GM21360 (cell line): ENCODE results near the gene RPS18.
"Not testable (repeated sequence)": the region's sequence is repeated elsewhere in the genome, so short reads cannot be mapped to it uniquely, and the experiment has no call there.

Experiments used
- ATAC-seq: cut with Tn5 transposase; IDR thresholded peaks from one replicate; pipeline ENCODE4 v1.9.1; 2021; ENCODE audit warnings: mild to moderate bottlenecking, moderate library complexity; ENCODE audit not compliant: unreplicated experiment

RPS18 gene

GRCh38 chr6:33272275-33273128 lies 627 bp downstream of the RPS18 start:
- no peak for ATAC-seq

- no peak for ATAC-seq
Measured at GRCh38 chr6:33273129-33273923, 1.5 kb downstream of the RPS18 start.

- ATAC-seq = no peak
Measured at GRCh38 chr6:33273924-33274902, 2.3 kb downstream of the RPS18 start.

DNA sequence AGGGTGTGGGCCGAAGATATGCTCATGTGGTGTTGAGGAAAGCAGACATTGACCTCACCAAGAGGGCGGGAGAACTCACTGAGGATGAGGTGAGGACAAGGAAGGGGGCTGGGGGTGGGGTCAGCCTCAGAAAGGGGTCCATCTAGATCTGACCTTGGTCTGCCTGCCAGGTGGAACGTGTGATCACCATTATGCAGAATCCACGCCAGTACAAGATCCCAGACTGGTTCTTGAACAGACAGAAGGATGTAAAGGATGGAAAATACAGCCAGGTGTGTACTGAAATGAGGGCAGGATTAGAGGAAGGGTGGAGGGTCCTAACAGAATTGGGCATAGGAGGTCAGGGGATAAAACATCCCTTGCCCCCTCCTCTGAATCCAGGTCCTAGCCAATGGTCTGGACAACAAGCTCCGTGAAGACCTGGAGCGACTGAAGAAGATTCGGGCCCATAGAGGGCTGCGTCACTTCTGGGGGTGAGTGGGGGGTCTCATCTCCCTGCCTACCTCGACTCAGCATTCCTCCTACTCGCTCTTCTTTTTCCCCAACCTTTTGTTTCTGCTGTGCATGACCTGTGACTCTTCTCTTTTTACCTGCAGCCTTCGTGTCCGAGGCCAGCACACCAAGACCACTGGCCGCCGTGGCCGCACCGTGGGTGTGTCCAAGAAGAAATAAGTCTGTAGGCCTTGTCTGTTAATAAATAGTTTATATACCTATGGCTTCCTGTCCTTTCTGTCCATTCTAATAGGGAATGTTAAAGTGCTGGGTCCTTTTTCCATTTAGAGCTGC lies 4.1 kb downstream of the RPS18 start:
- not testable (repeated sequence) for ATAC-seq

DNA sequence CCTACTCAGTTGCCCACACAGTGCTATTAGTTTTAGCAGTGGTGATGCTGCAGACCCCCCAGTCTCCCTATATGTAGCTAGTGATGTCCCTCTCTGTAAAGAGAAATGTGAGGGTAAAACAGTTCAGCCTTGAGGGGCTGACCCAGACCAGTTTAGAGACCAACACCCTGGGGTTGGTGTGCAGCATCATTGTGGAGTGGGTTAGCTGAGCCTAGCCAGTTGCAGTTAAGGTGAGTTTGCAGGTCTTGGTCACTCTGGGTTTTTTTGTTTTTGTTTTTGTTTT lies 4.6 kb downstream of the RPS18 start:
- ATAC-seq = no peak

DNA sequence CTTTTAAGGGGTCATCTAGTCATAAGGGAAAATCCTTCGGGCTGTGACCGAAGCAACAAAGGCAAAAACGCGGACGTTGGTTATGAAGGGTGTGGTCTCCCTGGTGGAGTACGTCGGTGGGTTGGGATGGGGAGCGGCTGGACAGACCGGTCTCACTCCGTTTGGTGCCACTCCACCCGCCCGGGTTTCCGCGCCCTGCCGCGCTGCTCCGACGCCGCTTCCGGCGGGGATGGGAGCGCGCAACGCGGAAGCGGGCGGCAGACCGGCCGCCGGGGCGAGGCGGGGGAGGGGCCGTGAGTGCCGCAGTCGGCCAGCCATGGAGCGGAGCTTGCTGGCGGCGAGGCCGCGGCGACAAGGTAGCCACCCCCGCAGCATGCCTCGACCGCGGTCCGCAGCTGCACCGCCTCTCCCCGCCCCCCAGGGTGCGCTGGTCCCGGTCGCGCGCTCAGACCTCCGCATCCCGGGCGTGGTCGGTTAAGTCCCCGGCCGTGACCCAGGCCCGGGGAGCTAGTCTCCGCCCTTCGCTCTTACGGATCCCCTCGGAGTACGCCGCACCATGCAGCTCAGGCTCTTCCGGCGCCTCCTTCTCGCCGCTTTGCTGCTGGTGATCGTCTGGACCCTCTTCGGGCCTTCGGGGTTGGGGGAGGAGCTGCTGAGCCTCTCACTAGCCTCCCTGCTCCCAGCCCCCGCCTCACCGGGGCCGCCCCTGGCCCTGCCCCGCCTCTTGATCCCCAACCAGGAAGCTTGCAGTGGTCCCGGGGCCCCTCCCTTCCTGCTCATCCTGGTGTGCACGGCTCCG lies 5.2 kb downstream of the RPS18 start, which contains the start of gene B3GALT4:
TSS of gene B3GALT4 (plus strand) at position 260 of the 799 bp plus-strand sequence. CDS start at position 557, 297 bp downstream.
- peak; percentile 50 for ATAC-seq

DNA sequence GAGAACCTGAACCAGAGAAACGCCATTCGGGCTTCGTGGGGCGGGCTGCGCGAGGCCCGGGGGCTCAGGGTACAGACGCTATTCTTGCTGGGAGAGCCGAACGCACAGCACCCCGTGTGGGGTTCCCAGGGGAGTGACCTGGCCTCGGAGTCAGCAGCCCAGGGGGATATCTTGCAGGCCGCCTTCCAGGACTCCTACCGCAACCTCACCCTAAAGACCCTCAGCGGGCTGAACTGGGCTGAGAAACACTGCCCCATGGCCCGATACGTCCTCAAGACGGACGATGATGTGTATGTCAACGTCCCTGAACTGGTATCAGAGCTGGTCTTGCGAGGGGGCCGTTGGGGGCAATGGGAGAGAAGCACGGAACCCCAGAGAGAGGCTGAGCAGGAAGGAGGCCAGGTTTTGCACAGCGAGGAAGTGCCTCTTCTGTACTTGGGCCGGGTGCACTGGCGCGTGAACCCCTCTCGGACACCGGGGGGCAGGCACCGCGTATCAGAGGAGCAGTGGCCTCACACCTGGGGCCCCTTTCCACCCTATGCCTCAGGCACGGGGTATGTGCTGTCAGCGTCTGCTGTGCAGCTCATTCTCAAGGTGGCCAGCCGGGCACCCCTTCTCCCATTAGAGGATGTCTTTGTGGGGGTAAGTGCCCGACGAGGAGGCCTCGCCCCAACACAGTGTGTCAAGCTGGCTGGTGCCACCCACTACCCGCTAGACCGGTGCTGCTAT lies 6.0 kb downstream of the RPS18 start:
- ATAC-seq = no peak

DNA sequence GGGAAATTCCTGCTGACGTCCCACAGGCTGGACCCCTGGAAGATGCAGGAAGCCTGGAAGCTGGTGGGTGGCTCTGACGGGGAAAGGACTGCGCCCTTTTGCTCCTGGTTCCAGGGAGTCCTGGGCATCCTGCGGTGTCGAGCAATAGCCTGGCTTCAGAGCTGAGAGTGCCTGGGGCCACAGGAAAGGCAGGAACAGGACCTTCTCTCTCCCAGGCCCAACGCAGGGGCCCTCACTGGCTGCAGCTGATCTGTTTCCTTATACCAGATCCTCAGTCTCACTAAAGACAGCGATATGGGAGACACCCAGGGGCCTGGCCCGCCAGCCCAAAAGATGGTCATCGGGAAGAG lies 6.5 kb downstream of the RPS18 start:
- no peak for ATAC-seq

GRCh38 chr6:33278810-33279209 lies 6.9 kb downstream of the RPS18 start:
- no peak for ATAC-seq

DNA sequence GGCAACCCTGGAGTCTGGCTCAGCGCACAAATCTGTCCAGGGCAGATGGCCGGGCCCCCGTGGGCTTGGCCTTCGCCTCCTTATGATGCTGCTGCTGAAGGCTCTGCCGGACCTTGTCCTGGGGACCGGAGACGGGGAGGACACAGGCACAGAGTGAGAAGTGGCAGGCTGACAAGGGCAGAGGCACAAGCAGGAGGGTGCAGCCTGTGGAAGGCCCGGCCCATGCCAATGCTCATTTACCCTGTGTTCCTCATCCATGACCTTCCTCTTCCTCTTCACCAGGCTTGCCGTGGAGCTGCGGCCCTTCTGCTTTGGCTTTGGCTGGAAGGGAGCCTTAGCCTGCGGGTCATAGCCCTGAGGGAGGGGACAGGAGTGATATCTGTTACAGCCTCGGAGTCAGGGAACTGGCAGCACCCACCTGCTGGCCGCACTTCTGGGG lies 7.4 kb downstream of the RPS18 start:
- ATAC-seq = no peak

- no peak for ATAC-seq
Measured at GRCh38 chr6:33279971-33280511, 8.2 kb downstream of the RPS18 start.

- ATAC-seq = no peak
Measured at GRCh38 chr6:33280539-33280938, 8.7 kb downstream of the RPS18 start.

DNA sequence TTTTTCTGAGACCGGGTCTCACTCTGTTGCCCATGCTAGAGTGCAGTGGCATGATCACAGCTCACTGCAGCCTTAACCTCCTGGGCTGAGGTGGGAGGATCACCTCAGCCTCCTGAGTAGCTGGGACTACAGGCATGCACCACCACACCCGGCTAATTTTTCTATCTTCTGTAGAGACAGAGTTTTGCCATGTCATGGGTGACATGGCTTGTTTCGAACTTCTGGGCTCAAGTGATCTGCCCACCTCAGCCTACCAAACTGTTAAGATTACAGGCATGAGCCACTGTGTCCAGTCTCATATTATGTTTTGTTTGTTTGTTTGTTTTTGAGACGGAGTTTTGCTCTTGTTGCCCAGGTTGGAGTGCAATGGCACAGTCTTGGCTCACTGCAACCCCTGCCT lies 13.3 kb downstream of the RPS18 start:
- ATAC-seq = not testable (repeated sequence)

DNA sequence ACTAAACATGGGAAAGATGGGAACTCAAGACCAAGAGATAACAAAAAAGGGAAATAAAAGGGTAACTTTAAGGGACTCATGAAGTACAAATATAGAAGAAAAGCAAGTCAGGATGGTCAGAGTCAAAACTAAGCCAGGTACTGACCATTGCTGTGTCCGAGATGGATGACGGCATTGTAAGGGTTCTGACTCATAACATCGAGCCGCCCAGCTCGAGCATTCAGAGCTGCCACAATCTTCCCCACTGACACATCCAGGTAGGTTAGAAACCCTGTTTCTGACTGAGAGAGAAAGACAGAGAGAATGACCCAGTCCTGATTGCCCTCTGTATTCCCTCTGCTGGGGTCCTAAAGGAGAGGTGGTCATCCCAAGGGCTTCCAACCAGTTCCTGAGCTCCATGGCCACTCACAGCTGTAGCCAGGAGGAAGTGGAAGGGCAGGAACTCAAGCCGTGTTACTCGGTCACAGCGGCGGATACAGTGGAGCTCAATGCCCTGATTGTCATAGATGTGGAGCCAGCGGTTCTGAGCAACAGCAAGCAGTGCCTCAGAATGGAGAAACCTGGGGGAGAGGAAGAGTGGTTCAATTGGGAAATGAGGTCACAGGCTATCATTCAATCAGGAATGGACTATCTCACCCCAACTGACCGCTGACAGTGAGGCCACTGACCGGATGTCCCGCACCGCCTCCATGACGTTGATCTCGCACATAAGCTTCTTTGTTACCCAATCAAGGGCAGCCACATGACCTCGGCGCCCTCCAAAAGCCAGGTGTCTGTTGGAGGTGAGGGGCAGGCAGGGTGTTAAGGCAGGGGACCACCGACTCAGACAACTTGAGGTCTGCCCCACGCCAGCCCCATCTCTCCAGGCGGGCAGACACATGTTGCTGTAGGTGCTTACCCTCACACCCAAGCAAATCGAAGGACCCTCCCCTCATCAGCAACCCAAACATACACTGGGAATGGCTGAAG lies 15.4 kb downstream of the RPS18 start:
- ATAC-seq = no peak

GRCh38 chr6:33288141-33288920 lies 16.5 kb downstream of the RPS18 start:
- no peak for ATAC-seq

DNA sequence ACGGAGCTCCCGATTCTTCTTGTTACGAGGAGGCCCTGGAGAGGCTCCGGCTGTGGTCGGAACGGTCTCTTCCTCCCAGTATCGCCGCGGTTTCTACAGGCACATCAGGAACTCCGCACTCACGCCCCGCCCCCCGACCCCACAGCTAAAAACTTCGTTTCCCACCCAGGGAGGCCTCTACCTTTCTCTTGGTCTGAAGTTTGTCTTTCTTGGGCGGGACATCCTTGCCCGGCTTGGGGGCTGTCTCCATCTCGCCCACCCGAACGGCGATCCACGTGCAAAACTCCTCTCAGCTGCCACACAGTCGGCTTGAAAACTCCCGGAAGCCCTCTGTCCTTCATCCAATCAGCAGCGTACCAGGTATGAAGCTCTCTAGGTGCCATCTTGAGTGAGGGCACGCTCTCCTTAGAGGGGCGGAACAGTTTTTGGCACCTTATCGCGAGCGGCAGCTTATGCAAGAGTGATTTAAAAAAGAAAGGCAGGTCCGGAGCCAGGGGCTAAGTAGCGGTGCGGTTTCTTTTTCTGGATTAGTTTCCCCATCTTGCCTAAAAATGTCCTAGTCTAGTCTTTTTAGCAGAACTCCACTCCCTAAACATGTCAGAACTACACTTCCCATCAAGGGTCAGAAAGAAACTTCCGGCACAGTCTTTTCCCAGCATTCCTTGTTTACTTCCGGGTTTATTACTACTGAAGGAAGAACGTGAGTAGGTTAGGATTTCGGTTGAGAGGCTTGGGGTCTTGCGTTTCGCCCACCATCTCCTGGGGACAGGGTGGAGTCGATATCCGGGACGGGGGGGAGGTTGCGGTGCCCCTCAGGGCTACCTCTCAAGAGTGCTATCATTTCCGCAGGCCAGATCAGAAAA lies 17.3 kb downstream of the RPS18 start, which contains the start of the genes PFDN6 and WDR46:
TSS of gene PFDN6 (plus strand) at position 681 of the 863 bp plus-strand sequence. CDS start 256 bp downstream, outside the sequence.
TSS of gene WDR46 (minus strand) at position 319 of the 863 bp plus-strand sequence. CDS start at position 250, 69 bp downstream.
- ATAC-seq = peak; percentile 69
